Activated gamma-delta T cell treated with anti-CD3 and anti-CD28 coated beads, Interleukin-2, amount 50 U/mL, for 16 hours (primary cell): Measurements from ENCODE around the gene LAPTM5.

Experiments
- DNase-seq: peaks from one replicate; pipeline ENCODE4 v3.0.0-alpha.2; 2020; ENCODE audit warnings: low read depth

LAPTM5 gene

DNA sequence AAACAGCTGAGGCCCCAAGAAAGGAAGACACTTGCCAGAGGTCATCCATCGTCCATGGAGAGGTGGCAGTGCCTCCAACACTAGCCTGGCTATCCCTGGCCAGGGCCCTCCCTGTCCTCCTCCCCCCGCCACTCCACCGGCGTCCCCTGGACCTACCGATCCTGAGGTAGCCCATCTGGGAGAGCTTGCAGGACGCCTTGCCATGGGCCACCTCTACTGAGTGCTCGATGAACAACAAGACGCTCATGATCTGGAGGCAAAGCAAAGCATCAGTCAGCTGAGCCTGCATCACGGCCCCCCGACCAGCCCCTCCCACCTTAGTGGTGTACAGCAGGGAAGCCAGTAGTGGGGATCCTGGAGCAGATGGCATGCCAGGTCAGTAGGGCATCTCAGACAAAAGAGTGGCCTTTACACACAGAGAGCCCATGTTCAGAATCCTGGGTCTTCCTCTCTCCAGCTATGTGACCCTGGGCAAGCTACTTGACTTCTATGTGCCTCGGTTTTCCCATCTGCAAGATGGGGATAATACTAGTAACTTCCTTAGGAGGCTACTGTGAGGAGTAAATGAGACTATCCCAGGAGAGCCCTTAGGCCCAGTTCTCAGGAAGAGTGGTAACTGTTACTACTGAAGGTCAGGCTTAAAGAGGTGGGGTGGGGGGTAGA is 15.1 kb downstream of the LAPTM5 start:
- DNase-seq = no peak

DNA sequence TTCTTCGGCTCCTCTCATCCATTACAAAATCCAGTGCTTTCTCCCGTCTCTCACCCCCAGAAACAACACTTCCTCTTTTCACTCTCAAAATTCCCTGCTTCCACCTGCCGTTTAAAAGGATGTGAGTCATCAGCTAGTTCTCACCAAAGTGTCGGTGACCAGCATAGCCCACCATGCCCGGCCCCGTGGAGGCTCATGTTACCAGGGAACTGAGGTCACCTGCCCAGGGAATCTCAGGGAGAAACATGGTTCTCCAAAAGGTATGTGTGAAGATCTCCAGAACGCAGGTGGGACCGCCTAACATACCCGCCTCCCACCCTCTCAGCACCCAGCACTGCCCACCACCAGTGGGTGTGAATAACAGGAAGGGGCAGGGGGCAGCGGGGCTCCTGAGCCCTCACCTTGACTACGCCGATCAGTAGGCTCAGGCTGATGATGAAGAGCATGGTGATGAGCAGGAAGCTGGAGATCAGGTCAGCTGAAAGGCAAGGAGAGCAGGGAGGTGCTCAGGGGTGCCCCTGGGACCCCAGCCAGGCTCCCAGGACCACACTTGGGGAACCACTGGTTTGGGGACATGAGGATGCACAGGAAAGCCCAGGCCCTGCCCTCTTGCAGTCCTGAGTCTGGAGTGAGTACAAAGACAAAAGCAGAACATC is 16.2 kb downstream of the LAPTM5 start:
- no peak for DNase-seq

DNA sequence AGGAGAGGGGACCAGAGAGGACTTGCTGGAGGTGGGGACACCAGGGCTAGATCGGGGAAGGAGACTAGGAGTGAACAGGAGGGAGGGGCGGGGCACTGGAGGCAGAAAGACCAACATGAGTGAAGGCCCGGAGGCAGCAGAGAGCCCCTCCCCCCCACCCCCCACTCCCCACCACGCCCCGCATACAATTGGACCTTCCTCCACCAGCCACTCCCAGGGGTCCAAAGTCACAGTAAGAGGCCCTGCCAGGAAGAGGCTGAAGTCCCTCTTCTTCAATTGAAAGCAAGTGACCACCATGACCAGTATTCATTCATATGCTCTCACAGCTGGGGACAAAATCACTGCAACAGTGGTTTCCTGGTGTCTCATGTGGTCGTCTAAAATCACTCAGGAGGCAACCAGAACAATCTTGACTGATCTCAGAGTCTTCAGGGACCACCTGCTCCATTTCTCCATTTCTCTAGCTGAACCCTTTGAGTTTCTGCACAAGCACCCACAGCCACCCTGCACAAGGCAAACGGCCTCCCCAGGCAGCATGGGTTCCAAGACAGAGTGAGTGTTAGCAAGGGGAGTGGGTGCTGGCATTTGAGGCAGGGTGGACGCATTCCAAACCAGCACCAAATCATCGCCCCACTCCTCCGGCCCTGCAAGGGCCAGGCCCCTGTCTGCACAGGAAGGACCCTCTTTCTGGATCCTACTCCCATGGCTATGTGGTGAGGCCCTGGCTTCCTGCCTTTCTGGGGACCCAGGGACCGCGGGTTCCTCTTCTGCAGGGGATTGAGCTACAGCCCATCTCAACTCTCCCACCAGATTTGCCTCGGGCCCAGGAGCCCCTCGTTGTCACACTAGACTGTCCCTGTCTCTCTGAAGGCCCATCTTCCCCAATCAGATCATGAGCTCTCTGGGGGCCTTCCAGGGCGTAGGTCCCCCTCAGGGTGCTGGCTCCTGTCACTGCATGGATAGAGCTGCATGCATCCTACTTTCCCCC is 17.0 kb downstream of the LAPTM5 start:
- no peak for DNase-seq

DNA sequence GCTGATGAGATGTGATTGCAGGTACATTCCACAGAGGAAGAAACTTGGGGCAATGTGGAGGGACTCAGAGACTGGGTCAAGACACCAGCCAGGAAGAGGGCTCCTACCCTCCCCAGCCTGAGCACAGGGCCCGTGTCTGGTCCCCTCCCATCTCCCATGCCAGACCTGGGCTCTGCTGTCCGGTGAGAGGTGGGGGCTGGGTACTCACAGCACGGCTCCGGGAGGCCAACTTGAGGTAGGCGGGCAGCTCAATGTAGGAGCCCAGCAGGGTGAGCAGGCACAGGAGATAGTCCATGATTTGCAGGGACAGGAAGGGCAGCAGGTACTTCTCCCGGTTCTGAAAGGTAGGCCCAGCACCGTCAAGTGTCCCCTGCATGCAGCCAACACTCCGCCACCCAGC is 18.0 kb downstream of the LAPTM5 start:
- DNase-seq = no peak

DNA sequence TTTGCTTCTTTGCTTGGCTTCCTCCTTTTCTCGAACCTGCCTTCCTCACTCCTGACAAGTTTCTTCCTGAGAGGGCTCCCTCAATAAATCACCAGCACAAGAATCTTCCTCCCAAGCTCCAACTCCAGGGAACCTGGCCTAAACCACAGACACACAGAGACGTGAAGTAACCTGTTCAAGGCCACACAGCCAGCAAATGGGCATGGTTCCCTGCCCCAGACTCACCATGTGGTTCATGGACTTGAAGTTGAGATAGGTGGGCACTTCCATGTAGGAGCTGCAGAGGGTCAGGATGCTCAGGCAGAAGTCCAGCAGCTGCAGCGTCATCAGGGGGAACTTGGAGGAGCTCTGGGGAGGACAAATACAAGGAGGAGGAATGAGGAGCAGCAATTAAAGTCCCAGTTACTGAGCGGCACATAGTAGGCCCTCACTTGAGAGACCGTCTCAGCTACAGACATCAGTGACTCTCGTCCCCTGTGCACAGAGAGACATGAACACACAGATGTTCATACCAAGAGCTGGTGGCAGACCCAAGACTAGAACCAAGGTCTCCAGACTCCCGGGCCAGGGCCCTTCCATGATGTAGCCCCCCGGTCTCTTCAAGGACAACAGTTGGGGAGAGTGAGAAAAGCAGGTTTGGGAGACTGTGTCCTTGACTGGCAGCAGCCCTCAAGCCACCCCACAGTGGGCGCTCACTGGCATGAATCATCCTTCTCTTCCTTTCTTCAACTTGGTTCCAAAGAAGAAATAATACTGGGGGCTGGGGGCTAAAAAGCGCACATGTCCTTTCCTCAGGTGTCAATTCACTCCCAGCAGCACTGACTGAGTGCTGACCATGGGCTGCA is 18.6 kb downstream of the LAPTM5 start:
- DNase-seq = no peak

DNA sequence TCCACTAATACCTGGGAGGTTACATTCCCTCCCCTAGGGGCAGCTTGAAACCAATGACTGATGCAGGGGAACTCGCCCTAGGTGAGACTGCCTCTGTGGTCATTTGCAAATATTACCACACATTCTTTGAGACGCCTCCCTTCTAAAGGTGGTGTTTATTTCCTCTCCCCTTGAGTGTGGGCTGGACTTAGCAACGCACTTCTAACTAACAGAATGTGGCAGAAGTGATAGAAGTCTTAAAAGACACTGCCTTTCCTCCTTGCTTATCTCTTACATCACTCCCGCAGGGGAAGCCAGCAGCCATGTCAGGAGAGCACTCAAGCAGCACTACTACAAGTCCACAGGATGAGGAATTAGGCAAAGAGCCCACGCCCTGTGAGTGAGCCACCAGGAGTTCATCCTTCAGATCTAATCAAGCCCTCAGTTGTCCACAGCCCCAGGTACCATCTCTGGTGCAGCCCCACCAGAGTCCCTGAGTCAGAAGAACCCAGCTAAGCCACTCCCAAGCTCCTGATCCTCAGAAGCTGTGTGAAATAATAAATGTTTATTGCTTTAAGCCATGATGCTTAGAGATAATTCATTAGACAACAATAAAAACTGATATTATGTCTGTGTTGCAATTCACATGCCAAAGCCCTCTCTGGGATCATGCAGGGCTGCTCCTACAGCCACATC is 19.4 kb downstream of the LAPTM5 start:
- DNase-seq = no peak

DNA sequence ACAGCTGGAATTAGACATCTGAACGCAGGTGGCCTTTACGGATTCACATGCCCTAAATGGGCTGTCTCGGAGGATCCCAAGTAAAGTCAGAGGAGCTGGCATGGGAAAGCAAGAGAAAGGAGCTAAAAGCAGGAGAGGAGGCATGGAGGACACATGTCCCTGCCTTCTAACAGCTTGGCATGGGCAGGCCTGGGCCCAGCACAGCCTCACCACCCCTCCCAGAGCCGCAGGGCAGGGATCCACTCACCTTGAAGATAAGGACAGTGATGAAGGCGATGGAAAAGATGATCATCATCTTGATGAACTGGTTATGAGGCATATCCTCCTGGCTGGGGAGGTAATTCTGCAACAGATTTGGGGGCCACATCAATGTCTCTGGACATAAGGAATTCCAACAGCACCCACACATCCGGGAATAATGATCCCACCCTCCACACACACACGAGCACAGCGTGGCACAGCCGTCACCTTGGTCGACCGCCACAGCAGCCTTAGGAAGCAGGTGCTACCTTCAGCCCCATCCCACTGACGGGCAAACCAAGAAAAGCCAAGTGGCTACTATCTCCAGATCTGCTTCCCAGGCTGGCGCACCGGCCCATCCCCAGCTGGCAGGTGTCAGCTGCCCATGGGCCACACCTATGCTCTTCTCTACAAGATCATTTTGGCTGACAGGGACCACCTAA is 20.1 kb downstream of the LAPTM5 start:
- DNase-seq = no peak

DNA sequence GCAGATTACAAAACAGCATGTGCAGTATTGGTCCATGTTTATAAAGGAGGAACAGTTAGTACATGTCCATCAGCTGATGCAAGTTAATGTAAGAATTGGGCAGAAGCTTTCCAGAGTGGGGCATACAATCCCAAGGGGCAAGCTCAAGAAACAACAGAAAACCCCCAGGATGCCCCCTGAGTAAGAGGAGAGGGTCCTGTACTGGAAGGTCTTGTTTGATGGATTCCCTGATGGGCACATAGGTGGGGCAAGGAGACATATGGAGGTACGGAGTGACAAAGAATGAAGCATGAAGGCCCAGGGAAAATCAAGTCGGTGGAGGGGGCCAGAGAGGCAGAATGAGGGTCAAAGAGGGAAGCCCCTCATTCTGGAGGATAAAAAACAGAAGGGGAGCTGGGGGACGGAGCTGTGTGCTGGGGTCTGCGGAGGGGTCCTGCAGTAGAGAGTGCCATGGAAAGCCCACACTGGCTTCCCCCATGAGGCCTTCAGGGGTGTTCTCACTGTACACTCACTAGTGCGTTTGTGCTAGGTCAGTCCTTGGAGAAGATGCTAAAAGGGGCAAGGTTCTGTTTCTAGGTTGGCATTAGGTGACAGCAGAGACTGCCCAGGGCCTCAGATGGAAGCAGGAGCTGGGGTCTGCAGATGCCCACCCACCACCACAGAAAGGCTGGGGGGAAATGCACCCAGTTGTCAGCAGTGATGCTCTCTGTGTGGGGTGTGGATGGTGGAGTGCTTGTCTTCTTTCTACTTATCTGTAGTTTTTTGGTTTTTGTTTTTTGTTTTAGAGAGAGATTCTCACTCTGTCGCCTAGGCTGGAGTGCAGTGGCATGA is 21.7 kb downstream of the LAPTM5 start:
- DNase-seq = no peak

DNA sequence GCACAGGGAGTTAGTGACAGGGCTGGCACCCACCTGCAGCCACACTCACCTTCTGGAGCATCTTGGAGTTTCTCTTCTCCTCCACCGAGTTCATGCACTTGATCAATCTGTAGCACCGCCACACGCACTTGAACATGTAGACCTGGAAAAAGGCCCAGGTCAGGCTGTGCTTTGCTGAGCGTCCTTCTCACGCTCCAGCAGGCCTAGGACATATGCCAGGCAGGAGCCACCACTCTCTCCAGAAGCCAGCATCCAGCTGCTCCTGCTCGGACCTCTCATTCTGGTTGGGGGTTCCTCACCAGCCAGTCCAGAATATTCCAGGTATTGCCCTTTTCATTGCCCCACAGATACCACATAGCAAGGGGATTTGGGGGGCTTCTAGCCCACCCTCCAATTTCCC is 22.4 kb downstream of the LAPTM5 start:
- no peak for DNase-seq

DNA sequence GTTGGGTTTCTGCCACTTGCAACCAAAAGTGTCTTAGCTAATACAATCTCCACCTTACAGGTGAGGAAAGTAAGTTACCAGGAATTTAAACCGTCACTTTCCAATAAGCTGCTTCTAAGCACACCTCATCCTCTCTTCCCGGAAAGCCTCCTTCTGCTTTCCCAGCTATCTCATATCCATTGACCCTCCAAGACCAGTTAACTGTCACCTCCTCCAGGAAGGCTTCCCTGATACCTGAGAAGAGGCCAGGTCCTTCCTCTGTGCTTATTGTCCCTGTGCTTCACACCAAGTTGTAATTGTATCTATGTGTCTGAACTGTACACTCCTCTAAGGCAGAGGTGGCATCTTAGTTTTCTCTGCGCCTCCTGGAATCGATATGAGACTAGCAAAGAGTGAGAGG is 23.0 kb downstream of the LAPTM5 start:
- DNase-seq = no peak

DNA sequence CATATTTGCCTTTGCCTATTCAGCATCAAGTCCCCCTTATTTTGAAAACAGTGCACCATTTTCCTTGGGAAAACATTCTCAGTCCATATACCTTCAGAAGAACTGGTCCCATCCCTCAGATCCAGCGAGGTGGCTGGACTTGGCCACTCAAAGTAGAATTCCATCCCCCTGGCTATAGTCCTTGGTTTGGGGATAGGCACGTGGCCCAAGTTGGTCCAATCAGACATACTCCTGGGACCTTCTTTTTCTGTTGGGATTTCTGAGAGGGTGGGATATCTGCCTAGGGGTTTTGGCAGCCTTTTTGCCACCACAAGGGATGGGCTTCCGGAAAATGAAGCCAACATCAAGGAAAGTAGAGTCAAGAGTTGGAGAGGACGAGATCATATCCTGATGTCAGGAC is 23.5 kb downstream of the LAPTM5 start:
- DNase-seq = no peak

DNA sequence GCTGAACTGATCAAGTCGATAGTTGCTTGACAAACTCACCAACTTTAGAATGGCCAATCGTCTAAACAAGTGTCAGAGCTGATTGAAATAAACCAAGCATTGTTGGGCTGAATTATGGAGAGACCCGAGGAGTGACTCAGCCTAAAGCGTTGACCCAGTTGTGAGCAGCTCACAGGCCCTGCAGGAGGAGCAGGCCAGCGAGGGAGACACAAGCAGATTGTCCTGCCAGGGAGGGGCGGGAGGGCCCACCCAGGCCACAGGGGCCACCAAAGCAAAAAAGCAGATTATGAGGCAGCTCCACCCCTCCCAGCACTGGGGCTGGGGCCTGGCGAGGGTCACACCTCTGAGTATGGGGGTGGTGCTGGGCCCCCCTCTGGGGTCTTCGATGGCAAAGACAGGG is 24.1 kb downstream of the LAPTM5 start:
- no peak for DNase-seq

DNA sequence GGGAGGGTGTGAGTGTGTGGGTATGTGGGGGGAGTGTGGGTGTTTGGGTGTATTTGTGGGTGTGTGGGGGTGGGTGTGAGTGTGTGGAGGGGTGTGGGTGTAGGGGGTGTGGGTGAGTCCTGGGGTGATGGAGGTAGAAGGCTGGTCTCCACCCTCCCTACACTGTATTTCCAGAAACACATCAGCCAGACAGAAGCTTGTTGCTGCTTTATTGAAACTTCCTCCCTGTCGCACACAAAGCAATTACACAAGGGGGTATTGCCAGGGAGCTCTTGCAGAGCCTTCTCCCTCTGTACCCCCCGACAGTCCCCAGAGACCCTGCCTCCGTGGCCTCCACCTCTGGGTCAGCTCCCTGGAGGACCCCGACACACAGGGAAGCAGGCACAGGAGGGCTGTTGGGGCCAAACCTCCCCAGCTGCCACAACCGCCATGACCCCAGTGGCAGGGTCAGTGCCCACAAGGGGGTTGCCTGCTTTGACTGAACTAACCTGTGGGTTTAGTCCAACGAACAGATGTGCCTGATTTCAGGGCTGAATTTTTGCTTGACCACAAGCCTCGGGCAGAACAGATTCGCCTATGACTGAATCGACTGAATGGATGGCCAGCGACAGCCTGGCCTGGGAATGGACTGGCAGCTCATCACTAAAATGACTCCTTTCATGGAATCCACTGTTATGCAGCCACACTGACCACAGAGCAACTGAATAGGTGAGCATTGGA is 25.1 kb downstream of the LAPTM5 start:
- DNase-seq = no peak

DNA sequence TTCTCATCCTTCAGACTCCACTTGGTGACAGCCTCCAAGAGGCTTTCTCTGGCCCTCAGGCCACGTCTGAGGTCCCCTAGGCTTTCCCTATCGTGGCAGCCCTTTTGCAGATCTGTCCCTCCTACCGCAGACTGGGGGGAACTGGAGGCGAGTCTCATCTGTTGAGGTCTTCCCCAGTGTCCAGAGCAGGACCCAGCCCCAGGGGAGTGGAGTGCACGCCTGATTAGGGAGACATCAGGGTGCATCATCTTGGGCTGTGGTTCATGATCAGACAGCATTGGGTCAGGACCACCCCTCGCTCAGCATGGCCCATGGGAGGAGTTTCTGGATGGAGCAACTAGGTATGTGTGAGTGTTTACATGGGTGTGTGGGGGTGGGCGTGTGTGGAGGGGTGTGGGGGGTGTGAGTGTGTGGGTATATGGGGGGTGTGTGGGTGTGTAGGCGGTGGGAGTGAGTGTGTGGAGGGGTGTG is 25.7 kb downstream of the LAPTM5 start:
- no peak for DNase-seq

DNA sequence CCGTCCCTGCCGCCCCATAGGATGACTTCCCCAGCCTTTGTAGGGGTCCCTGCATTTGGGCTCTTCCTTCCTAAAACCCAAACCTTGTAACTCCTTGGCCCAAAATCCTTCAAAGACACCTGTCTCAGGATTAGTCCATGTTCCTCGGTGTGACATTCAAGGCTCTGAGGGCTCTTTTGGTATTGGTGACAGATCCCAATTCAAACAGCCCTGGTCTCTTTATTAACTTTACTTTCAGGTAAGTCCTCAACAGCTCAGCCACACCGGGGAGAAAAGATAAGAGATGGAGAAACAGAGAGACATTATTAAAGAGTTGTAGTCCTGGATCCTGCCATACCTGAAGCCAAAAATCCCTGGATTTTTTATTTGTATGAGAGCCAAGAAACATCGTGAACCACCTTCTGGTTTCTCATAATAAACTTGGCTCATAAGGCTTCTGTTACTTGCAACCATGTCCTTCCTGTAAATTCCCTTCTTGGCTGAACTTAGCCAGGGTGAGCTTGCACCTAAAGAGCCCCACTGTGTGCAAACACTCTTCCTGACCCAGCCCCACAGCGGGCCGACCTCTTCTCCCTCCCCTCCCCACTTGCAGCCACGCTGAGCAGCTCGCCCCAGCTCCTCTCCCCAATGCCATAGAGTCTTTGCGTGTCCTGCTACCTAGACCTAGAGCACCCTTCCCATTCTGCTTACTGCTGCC is 26.3 kb downstream of the LAPTM5 start:
- DNase-seq = no peak

DNA sequence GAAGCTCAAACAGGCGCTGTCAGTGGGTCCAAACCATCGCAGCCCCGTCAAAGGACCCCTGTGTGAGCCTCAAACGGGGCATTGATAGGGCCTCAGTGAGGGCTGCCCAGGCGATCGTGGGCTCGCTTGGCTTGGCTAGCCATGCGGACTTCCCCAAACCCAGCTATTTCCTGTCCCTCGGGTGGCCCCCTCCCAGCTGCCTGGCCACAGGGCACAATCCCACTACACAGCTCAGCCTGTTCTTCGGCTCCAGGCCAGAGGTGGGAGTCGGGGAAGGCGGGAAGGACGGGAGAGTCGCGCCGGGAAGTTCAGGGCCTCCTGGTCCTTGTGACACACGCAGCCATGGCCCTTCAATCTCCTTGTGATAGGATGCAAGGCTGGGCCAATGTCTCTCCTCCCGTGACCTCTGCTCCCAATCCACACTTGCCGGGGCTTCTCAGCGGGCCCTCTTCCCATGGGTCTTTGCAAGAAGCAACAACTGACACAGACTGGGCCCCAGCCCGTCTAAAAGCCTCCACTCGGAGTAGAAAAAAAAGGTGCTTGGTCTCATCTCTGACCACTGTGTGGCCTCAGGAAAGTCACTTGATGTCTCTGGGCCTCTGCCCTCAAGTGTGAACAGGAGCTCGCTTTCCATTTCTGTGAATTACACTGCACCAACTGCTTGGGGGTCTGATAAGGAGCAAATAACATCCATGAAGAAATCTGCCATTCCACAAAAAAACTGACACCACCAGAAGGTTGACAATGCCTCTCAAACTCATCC is 27.0 kb downstream of the LAPTM5 start:
- DNase-seq = no peak

DNA sequence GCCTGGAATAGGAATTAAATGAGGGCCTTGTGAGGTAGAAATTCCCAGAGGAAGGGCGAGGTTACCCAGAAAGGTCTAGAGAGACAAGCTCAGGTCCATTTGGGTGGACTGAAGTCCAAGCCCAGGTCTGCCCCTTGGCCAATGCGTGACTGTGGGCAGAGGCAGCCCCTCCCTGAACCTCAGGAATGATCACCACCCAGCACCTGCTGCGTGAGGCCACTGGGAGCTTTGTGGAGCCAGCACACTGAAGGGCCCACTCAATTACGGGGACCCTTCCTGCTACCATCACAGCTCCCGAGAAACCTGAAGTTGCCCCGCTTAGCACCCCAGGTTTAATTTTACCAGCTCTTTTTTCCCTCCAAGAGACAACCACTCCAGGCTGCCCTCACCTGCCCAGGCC is 27.7 kb downstream of the LAPTM5 start:
- no peak for DNase-seq
